K562 (cell line): ENCODE results near the gene NEUROG1. TPM values are rescaled to one million over a fixed set of nuclear protein-coding genes. Genes with fewer than 3 reads are reported as not detected.

Source experiments
- ATAC-seq: fragments of 200-7000 bp; cut with Tn5 transposase; 3 replicates; pipeline ENCODE4 v1.9.1; 2020; ENCODE audit warnings: moderate library complexity
- BruUV-seq: library from RNA; stranded (reverse); fragments of 400-500 nt; replicated peaks from 2 replicates; lab custom pipeline; 2021; lab: Mats Ljungman, UMichigan
- CTCF ChIA-PET: fragments of 300-600 bp; formaldehyde crosslinking; extraction: SDS; loops from one replicate; lab custom pipeline; 2021; ENCODE audit warnings: low intra/inter-chr PET ratio; lab: Yijun Ruan, JAX
- POLR2A ChIA-PET: fragments of 300-600, 350-650 bp; sonication (Branson Sonifier 250); formaldehyde crosslinking; extraction: SDS; loops from one replicate; lab custom pipeline; 2021; ENCODE audit warnings: antibody characterized with exemption, inconsistent platforms; lab: Yijun Ruan, JAX
- DNase-seq, 4 experiments: peaks; one replicate each; pipeline versions ENCODE4 v3.0.0 to v3.0.0-alpha.2; 2011 to 2018; ENCODE audit warnings: low spot score in 3 of 4, mixed read lengths in 3 of 4; ENCODE audit errors: extremely low read depth in 1 of 4
- FAIRE-seq: peaks from 2 replicates; lab custom pipeline; 2011; peaks lifted over from hg19 to GRCh38; lab: Jason Lieb, UNC
- H2AFZ ChIP-seq: 2 replicates; pipeline ENCODE4 v1.6.0; 2011; ENCODE audit warnings: low read depth, low read length, control low read depth, inconsistent platforms
- H3K27ac ChIP-seq: fragments of 200-600 bp; 3 replicates; pipeline ENCODE4 v1.8.0; 2011; ENCODE audit warnings: low read depth, mild to moderate bottlenecking, control low read depth, inconsistent platforms, low read length, moderate library complexity, mixed read lengths; ENCODE audit errors: extremely low read depth
- H3K27me3 ChIP-seq, 2 experiments: fragments of 300-600 bp in 1 of 2; 2 replicates in 1 of 2; 3 replicates in 1 of 2; pipeline versions ENCODE4 v1.6.0 to v1.8.0; 2011; ENCODE audit warnings: inconsistent platforms in 2 of 2, low read length in 2 of 2, mild to moderate bottlenecking in 1 of 2, mixed read lengths in 1 of 2, moderate library complexity in 1 of 2; ENCODE audit not compliant: control insufficient read depth in 2 of 2, insufficient read depth in 2 of 2
- H3K36me3 ChIP-seq: fragments of 300-600 bp; 3 replicates; pipeline ENCODE4 v1.8.0; 2011; ENCODE audit warnings: mild to moderate bottlenecking, low read length, inconsistent platforms; ENCODE audit not compliant: control insufficient read depth, insufficient read depth
- H3K4me1 ChIP-seq, 2 experiments: fragments of 200-600 bp in 1 of 2; replicated peaks in 1 of 2; 2 replicates in 1 of 2; 3 replicates in 1 of 2; pipeline versions ENCODE4 v1.5.1 to v1.8.0; 2011; ENCODE audit warnings: inconsistent platforms in 2 of 2, low read length in 2 of 2, mild to moderate bottlenecking in 1 of 2, mixed read lengths in 1 of 2, moderate library complexity in 1 of 2; ENCODE audit not compliant: control insufficient read depth in 2 of 2, insufficient read depth in 2 of 2
- H3K4me2 ChIP-seq: 2 replicates; pipeline ENCODE4 v1.6.1; 2011; ENCODE audit warnings: low read length, control low read depth, inconsistent platforms, mixed read lengths; ENCODE audit not compliant: insufficient read depth
- H3K4me3 ChIP-seq: fragments of 200-600 bp; sonication (generic), shearing (Covaris generic); 2 replicates; pipeline ENCODE4 v1.5.1; 2016; ENCODE audit warnings: control low read depth, inconsistent platforms
- H3K79me2 ChIP-seq: fragments of 200-600 bp; 3 replicates; pipeline ENCODE4 v1.8.0; 2011; ENCODE audit warnings: low read length, inconsistent platforms; ENCODE audit not compliant: control insufficient read depth, insufficient read depth
- H3K9ac ChIP-seq, 2 experiments: 2 replicates each; pipeline versions ENCODE4 v1.6.0 to v1.6.1; 2011; ENCODE audit warnings: low read depth in 2 of 2, low read length in 2 of 2, control low read depth in 1 of 2, inconsistent platforms in 1 of 2, mild to moderate bottlenecking in 1 of 2, mixed read lengths in 1 of 2; ENCODE audit not compliant: insufficient read depth in 1 of 2
- H3K9me1 ChIP-seq: one replicate; pipeline ENCODE4 v1.6.0; 2011; ENCODE audit warnings: inconsistent platforms, mild to moderate bottlenecking, low read length, moderate library complexity; ENCODE audit not compliant: control insufficient read depth, insufficient read depth
- H3K9me3 ChIP-seq: replicated peaks from 2 replicates; pipeline ENCODE4 v1.5.1; 2011; ENCODE audit warnings: low read depth, low read length, inconsistent platforms; ENCODE audit not compliant: control insufficient read depth, insufficient read depth
- H4K20me1 ChIP-seq: replicated peaks from 2 replicates; pipeline ENCODE4 v1.6.1; 2011; ENCODE audit warnings: low read length, inconsistent platforms, mixed read lengths; ENCODE audit not compliant: control insufficient read depth, insufficient read depth
- ATF2 ChIP-seq: sonication (generic); formaldehyde crosslinking; IDR thresholded peaks from 2 replicates; pipeline ENCODE4 v1.8.1; 2022; ENCODE audit warnings: missing genetic modification reagents
- FOS ChIP-seq: IDR thresholded peaks from 3 replicates; pipeline ENCODE4 v1.6.1; 2011; ENCODE audit not compliant: insufficient read length; ENCODE audit errors: extremely low read depth
- FOSL1 ChIP-seq: fragments of 200-800 bp; sonication (Bioruptor generic); conservative IDR thresholded peaks from 2 replicates; pipeline ENCODE4 v1.6.1; 2016; ENCODE audit warnings: missing genetic modification characterization, missing compliant biosample characterization
- MIER1 ChIP-seq: fragments of 450-650 bp; IDR thresholded peaks from 2 replicates; pipeline ENCODE4 v1.6.1; 2016; ENCODE audit warnings: antibody characterized with exemption, mild to moderate bottlenecking, low read depth
- MTA3 ChIP-seq: fragments of 450-650 bp; formaldehyde crosslinking; IDR thresholded peaks from 2 replicates; pipeline ENCODE4 v1.6.1; 2017; ENCODE audit warnings: mild to moderate bottlenecking, borderline replicate concordance
- MYC ChIP-seq, 2 experiments: fragments of 250-450 bp in 1 of 2; sonication (Bioruptor Pico) in 1 of 2; IDR thresholded peaks; 2 replicates each; pipeline versions ENCODE4 v1.5.1 to v1.6.1; 2012 to 2021; ENCODE audit warnings: low read depth in 2 of 2, borderline replicate concordance in 1 of 2, improper control_type of control experiment in 1 of 2, low read length in 1 of 2, mild to moderate bottlenecking in 1 of 2, moderate library complexity in 1 of 2
- PHB ChIP-seq: fragments of 250-450 bp; sonication (Bioruptor Pico); IDR thresholded peaks from 2 replicates; pipeline ENCODE4 v1.5.0; 2021
- PTBP1 ChIP-seq: fragments of 200-400 bp; formaldehyde crosslinking; IDR thresholded peaks from 2 replicates; pipeline ENCODE4 v1.6.1; 2017; ENCODE audit warnings: low read depth, low read length
- RFX1 ChIP-seq: fragments of 450-650 bp; IDR thresholded peaks from 2 replicates; pipeline ENCODE4 v1.6.1; 2016; ENCODE audit warnings: mild to moderate bottlenecking, moderate library complexity
- RFX7 ChIP-seq: fragments of 250-450 bp; sonication (Bioruptor Pico); IDR thresholded peaks from 2 replicates; pipeline ENCODE4 v1.5.1; 2021; ENCODE audit warnings: mild to moderate bottlenecking
- SP1 ChIP-seq: sonication (generic); formaldehyde crosslinking; IDR thresholded peaks from 2 replicates; pipeline ENCODE4 v1.8.1; 2022; ENCODE audit warnings: mild to moderate bottlenecking, missing genetic modification reagents
- TAL1 ChIP-seq: fragments of 450-650 bp; IDR thresholded peaks from 2 replicates; pipeline ENCODE4 v1.6.1; 2016; ENCODE audit warnings: mild to moderate bottlenecking
- TEAD2 ChIP-seq: fragments of 450-650 bp; IDR thresholded peaks from 2 replicates; pipeline ENCODE4 v1.6.1; 2016; ENCODE audit warnings: missing genetic modification characterization, control low read depth, missing compliant biosample characterization
- TFAP4 ChIP-seq: sonication (generic); formaldehyde crosslinking; IDR thresholded peaks from 2 replicates; pipeline ENCODE4 v1.8.0; 2022; ENCODE audit warnings: missing genetic modification reagents, mild to moderate bottlenecking, moderate library complexity, borderline replicate concordance
- ZNF143 ChIP-seq: sonication (generic); formaldehyde crosslinking; IDR thresholded peaks from 2 replicates; pipeline ENCODE4 v1.9.0; 2022; ENCODE audit warnings: mild to moderate bottlenecking, missing genetic modification reagents
- ZNF436 ChIP-seq: fragments of 250-450, 450-650 bp; sonication (Bioruptor Pico); formaldehyde crosslinking; IDR thresholded peaks from 2 replicates; pipeline ENCODE4 v1.7.0; 2020; ENCODE audit warnings: mild to moderate bottlenecking
- ZNF586 ChIP-seq: fragments of 450-650 bp; formaldehyde crosslinking; conservative IDR thresholded peaks from 2 replicates; pipeline ENCODE4 v1.4.0; 2020; ENCODE audit warnings: mild to moderate bottlenecking, moderate library complexity
- ZNF589 ChIP-seq: fragments of 200-800 bp; sonication (Bioruptor generic); IDR thresholded peaks from 2 replicates; pipeline ENCODE4 v1.6.1; 2016; ENCODE audit warnings: low read depth, missing genetic modification characterization, missing compliant biosample characterization
- ZZZ3 ChIP-seq: fragments of 450-650 bp; IDR thresholded peaks from 2 replicates; pipeline ENCODE4 v1.6.1; 2016; ENCODE audit warnings: antibody characterized with exemption, mild to moderate bottlenecking, moderate library complexity
- WGBS: fragments of 100-300 bp; shearing (Covaris generic); methylation state at CpG from one replicate; pipeline ENCODE4 v1.1.6; 2016; ENCODE audit warnings: low coverage, mixed read lengths; ENCODE audit not compliant: insufficient coverage; ENCODE audit errors: missing lambda C conversion rate; 5-methylcytosine and 5-hydroxymethylcytosine counted together
- in situ Hi-C: fragments of 300-500 bp; cut with MboI; formaldehyde crosslinking; loops from 4 replicates; pipeline ENCODE4 v1.15.0; 2018; ENCODE audit warnings: inconsistent platforms, mixed read lengths
- intact Hi-C: fragments of 100-400 bp; cut with micrococcal nuclease; formaldehyde crosslinking; loops from 2 replicates; pipeline ENCODE4 v1.14.2; 2022
- polyA plus RNA-seq, 8 experiments: library from polyadenylated mRNA; depleted of rRNA in 4 of 8; stranded (reverse) in 5 of 8; unstranded in 3 of 8; fragments of >200 nt; fragmentation: Nextera tagmentation in 2 of 8; fragmentation: Illumina TruSeq in 1 of 8; extraction: Ambion mirVana in 2 of 8; extraction: Trizol in 1 of 8; gene quantifications; 2 replicates each; pipeline versions ENCODE4 v1.2.1 to v1.2.3, GENCODE V29; 2011 to 2014; ENCODE audit warnings: inconsistent platforms in 1 of 8, missing spikeins in 1 of 8
- total RNA-seq, 7 experiments: library from RNA; depleted of rRNA in 6 of 7; stranded (reverse); fragments of >200 nt in 6 of 7; fragmentation: Illumina TruSeq in 2 of 7; extraction: Trizol in 2 of 7; gene quantifications; 2 replicates each; pipeline versions ENCODE4 v1.2.1 to v1.2.3, GENCODE V29; 2011 to 2021; ENCODE audit warnings: low replicate concordance in 1 of 7

Gene NEUROG1
- total and polyA plus RNA-seq, 9 of the 15 experiments (the other 6 are each of a cell fraction or from before 2014, with no cell fraction given), result not detected

GRCh38 chr5:135502836-135503520, 32.8 kb downstream of the NEUROG1 start (continued):
- no peak for TF ChIP-seq ATF2 (CRISPR knock-in tag)
- no peak for TF ChIP-seq MTA3
- TF ChIP-seq RFX7 (CRISPR knock-in tag), result no peak
- TF ChIP-seq SP1 (CRISPR knock-in tag), result no peak
- TF ChIP-seq ZNF436 (CRISPR knock-in tag), result no peak

GRCh38 chr5:135501965-135502364, 33.8 kb downstream of the NEUROG1 start:
- no peaks in the 10 kb centered on the region for H4K20me1 ChIP-seq
- BruUV-seq, result no TSS peak

More at GRCh38 chr5:135501965-135502364, 33.8 kb downstream of the NEUROG1 start:
- H3K4me2 ChIP-seq, result no peak overlapping the region
- no peak overlapping the region for H3K27ac ChIP-seq
- no peaks in the 10 kb centered on the region for H3K79me2 ChIP-seq
- H3K9me1 ChIP-seq, result no peaks in the 10 kb centered on the region
- CTCF ChIA-PET, result no interaction called here
- no peaks in the 10 kb centered on the region for H3K9me3 ChIP-seq
- intact Hi-C loops, result no loop called here
- H3K9ac ChIP-seq, result no peak overlapping the region
- H2AFZ ChIP-seq, result no peak overlapping the region
- 2% methylated on average over 2 of the region's 2 CpGs for WGBS
- ATAC-seq, result no peak
- peaks cover 0 to 9% of the 10 kb centered on the region in 2 experiments; a peak in 2 of 5 replicates for H3K4me1 ChIP-seq
- H3K4me3 ChIP-seq, result no peak overlapping the region
- in situ Hi-C loops, result no loop called here
- H3K27me3 ChIP-seq, result peaks cover 0 to 9% of the 10 kb centered on the region in 2 experiments; a peak in 1 of 5 replicates
- POLR2A ChIA-PET, result no interaction called here
- TF ChIP-seq FOSL1 (tag) (no peak), TAL1 (no peak), RFX1 (no peak), ZNF143 (CRISPR knock-in tag) (no peak), TFAP4 (CRISPR knock-in tag) (no peak), ZNF586 (CRISPR knock-in tag) (no peak), SP1 (CRISPR knock-in tag) (no peak), TEAD2 (no peak), FOS (no peak), PTBP1 (no peak), MYC (IDR thresholded peaks at IDR 0.05; ENCODE audit: low read depth, low read length) (no peak), MYC (CRISPR knock-in tag; IDR thresholded peaks at IDR 0.05; ENCODE audit: borderline replicate concordance, low read depth) (no peak), ZZZ3 (no peak), MIER1 (no peak), PHB (CRISPR knock-in tag) (no peak), ZNF589 (CRISPR knock-in tag) (no peak)
- no peaks in the 10 kb centered on the region for H3K36me3 ChIP-seq
- no peak for DNase-seq
- no peak for FAIRE-seq
